ENCODE data around the gene RBFOX2.
"Not testable (repeated sequence)": the region's sequence is repeated elsewhere in the genome, so short reads cannot be mapped to it uniquely, and the experiment has no call there.

The RBFOX2 gene

GRCh38 chr22:36008565-36008964, 20.1 kb downstream of the RBFOX2 start:
- no peak for DNase-seq (ENCODE audit: low read depth in 2 of 2)

DNA sequence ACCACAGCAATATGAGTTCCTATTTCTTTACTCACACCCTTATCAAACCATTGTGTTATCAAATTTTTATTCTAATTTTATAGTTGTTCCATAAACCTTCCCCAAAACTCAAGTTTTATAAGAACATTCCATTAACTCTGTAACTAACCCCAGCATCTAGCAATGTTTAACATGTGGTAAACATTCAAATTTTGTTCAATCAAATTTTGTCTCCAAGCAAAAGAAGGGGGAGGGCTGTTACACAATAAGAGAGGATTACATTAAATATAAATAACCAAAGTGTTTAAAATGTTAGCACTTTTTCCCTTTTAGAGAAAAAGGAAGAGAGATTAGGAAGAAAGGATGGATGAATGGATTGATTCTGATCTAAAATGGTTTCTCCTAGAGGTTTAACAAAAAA, 20.5 kb downstream of the RBFOX2 start:
- DNase-seq (ENCODE audit: low read depth in 2 of 2): no peak

- no peak for DNase-seq (ENCODE audit: low read depth in 2 of 2)
Observed at GRCh38 chr22:36003972-36004674, 24.5 kb downstream of the RBFOX2 start.

DNA sequence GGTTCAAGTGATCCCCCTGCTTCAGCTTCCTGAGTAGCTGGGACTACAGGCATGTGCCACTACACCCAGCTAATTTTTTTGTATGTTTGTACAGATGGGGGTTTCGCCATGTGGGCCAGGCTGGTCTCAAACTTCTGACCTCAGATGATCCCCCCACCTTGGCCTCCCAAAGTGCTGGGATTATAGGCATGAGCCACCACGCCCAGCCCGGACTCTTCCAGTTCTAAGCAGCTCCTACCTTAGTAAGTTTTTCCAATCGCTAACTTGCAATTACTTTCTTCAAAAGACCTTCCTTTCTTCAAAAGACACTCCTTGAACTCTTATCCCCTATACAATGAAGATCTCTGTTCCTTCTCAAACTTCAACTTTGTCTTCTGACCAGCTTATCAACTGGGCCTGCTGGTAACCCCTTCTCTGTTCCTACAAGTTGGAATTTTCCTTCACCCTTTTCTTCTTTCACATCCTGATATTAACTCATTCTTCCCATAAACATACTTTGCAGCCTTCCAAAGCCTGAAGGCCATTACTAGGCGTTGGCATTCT, 25.8 kb downstream of the RBFOX2 start:
- no peak for DNase-seq (ENCODE audit: low read depth in 2 of 2)

DNA sequence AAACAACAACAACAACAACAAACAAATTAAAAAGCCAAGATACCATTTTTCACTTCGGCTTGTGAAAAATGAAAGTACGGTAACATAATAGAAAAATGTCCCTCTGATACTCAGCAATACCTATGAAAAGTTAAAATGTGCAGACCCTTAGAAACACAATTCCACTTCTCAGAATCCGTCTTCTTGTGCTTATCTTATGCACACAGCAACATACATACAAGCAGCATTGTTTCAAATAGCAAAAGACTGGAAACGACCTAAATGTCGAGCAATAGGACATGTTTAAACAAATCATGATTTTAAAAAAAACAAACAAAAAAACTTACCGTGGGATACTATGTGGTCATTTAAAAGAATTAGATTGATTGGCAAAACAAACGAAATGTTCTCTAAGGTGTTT, 26.5 kb downstream of the RBFOX2 start:
- no peak for DNase-seq (ENCODE audit: low read depth in 2 of 2)

DNA sequence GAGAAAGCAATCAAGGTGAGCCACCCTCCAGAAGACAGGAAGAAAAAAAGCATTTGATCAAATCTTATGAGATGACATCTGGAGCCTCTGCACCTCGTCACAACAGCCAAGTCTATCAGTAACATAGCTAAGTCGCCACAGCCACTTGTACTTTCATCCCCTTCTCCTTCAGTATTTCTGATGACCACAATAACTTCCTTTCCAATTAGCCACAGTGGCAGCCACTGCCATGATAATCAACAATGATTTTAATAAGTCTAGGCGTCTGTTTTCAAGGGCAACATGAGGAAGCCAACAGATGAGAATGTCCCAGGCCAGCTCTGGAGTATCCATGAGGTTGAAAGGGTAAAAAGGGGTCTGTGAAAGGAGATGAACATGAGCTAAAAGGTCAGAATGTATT, 29.9 kb downstream of the RBFOX2 start:
- DNase-seq (ENCODE audit: low read depth in 2 of 2): no peak

DNA sequence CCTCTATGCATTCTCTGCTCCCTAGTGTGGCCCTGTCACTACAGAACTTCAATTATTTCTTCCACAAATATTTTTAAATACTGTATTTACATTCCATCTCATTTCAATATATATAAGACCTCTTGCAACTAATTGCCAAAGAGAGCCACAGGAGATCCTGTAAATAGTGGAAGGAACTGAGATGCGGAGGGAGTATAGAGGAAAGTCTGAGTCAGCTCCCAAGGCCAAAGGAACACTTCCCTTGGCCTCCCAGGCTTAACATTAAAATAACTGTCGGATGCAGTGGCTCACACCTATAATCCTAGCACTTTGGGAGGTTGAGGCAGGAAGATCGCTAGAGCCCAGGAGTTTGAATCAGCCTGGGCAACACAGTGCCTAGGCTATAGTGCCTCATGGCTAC, 31.2 kb downstream of the RBFOX2 start:
- DNase-seq (ENCODE audit: low read depth in 2 of 2): no peak

GRCh38 chr22:35996596-35996995, 32.0 kb downstream of the RBFOX2 start:
- no peak for DNase-seq (ENCODE audit: low read depth in 2 of 2)

- DNase-seq (ENCODE audit: low read depth in 2 of 2): no peak
Observed at GRCh38 chr22:35995772-35996171, 32.9 kb downstream of the RBFOX2 start.

- DNase-seq (ENCODE audit: low read depth in 2 of 2): no peak
Observed at GRCh38 chr22:35995348-35995747, 33.3 kb downstream of the RBFOX2 start.

DNA sequence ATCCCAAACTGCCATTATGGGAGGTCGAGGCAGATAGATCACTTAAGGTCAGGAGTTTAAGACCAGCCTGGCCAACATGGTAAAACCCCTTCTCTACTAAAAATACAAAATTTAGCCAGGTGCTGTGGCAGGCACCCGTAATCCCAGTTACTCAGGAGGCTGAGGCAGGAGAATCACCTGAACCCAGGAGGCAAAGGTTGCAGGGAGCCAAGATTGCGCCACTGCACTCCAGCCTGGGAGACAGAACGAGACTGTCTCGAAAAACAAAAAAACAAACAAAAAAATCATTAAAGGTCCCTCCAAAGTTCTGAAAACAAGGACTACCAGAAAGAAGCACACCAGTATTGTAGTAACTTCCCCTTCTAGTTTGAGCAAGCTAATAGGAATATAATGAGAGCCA, 34.9 kb downstream of the RBFOX2 start:
- not testable (repeated sequence) for DNase-seq (ENCODE audit: low read depth in 2 of 2)

DNA sequence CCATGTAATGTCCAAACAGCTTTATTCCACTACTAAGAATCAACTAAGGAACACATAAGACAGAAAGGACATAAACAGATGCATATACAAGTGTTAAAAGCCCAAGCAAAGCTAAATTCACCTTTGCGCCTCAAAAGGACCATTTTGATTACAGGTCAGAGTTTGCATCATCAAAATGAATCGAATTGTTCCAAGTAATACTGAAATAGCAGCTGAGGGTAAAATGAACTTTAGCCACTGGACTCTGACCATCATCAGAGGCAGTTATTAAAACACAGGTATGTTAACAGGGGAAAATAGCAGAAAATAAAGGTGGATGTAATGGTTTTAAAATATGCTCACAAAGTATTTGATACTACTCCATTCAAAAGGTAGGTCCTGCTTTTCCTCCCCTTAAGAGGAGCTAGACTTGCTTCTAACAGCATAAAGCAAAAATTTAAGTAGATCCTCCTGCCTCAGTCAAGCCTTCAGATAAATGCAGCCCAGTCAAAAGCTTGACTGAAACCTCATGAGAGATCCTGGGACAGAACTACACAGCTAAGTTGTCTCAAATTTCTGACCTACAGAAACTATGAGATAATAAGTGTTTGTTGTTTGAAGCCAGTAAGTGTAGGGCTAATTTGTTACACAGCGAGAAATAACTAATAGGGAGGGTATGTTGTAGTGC, 35.4 kb downstream of the RBFOX2 start:
- no peak for DNase-seq (ENCODE audit: low read depth in 2 of 2)

DNA sequence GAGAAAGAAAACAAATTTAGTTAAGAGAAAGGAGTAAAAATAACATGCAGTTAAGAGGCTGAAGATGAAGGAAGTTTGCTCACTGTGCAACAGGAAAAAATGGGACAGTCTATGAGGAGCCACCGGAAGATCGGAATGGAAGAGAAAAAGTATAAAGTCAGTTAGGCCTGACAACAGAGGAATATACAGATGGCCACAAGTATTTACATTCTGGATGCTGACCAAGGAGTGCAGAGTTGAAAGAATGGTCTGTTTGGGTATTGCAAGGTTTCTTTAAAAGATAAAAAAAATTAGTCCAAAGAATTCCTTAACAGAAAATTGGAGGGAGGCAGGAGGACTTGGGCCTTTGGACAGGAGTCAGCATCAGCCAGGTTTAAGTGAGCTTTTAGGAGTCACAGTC, 37.5 kb downstream of the RBFOX2 start:
- no peak for DNase-seq (ENCODE audit: low read depth in 2 of 2)

- no peak for DNase-seq (ENCODE audit: low read depth in 2 of 2)
Observed at GRCh38 chr22:35988030-35988429, 40.6 kb downstream of the RBFOX2 start.

- no peak for DNase-seq (ENCODE audit: low read depth in 2 of 2)
Observed at GRCh38 chr22:35987487-35987886, 41.1 kb downstream of the RBFOX2 start.

DNA sequence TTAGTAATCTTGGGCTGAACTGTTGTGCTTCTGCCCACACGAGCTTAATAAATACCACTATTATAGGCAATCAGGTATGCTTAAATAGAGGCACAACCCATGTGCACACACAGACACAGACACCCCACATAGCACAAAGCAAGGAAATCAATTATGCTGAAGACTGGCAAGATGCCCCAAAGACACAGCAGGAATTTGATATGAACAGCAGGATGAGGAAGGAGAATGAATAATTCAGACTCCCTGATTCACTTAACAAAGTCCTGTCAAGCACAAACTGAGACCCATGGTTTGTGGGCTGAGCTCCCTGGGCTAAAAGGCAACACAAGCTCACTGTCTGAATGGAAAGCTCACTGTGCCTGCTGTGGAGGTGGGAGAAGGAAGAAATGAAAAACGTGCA, 42.5 kb downstream of the RBFOX2 start:
- no peak for DNase-seq (ENCODE audit: low read depth in 2 of 2)

GRCh38 chr22:35985371-35985770, 43.3 kb downstream of the RBFOX2 start:
- DNase-seq (ENCODE audit: low read depth in 2 of 2): no peak

- no peak for DNase-seq (ENCODE audit: low read depth in 2 of 2)
Observed at GRCh38 chr22:35984183-35985175, 44.1 kb downstream of the RBFOX2 start.

DNA sequence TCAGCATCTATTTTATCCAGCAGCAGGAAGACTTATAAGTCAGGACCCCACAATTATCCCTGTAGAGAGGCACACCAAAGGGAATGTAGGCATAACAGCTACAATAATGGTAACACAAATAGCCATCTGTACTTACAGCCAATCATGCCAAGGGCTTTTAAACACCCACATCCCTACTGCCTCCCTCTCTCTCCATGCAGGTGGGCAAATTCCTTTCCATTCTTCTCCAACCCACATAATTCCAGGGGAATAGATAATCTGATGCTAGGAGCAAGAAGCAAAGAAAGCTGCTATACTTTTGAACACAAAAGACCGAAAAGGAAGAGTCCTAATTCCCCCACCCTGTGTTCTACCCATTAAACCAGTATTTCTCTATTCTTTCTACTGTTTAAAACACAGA, 46.7 kb downstream of the RBFOX2 start:
- no peak for DNase-seq (ENCODE audit: low read depth in 2 of 2)

DNA sequence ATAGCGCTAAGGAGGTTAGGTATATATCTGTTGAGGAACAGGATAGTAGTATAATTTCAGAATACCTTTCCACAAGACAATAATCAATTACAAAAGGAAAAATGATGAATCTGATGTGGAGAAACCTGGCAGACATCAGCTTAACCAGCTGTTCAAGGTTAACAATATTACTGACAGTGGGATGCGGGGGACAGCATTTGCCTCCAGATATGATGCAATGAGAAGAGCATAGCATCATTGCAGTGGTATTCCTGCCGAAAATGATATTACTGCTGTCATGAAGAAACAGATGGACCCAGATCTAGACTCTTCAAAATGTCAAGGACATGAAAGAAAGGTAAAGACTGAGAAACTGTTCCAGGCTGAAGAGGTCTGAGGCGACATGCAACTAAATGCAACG, 49.7 kb downstream of the RBFOX2 start:
- no peak for DNase-seq (ENCODE audit: low read depth in 2 of 2)

DNA sequence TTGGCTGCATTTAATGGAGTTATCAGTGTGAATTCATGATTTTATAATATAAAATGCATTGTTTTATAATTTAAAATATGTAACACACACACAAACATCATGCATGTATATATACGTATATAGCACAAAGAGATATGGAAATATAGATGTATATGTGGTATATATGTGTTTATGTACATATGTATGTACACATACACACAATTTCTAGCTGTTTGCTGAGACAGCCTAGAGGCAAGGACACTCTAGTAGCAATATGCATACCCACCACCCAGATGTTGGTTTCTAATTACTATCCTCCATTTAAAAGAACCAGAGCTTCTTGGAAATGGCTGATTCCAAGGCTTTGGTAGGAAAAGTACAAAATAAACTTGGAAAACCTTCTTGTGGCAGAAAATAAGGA, 50.4 kb downstream of the RBFOX2 start:
- no peak for DNase-seq (ENCODE audit: low read depth in 2 of 2)

GRCh38 chr22:35977136-35977535, 51.5 kb downstream of the RBFOX2 start:
- no peak for DNase-seq (ENCODE audit: low read depth in 2 of 2)

Measured in stimulated activated CD8-positive, alpha-beta memory T cell treated with anti-CD3 and anti-CD28 coated beads, Interleukin-7, amount 100 ng/mL, for 1 hour (primary cell).